ENCODE results near the gene HSPA12A.

Gene HSPA12A

DNA sequence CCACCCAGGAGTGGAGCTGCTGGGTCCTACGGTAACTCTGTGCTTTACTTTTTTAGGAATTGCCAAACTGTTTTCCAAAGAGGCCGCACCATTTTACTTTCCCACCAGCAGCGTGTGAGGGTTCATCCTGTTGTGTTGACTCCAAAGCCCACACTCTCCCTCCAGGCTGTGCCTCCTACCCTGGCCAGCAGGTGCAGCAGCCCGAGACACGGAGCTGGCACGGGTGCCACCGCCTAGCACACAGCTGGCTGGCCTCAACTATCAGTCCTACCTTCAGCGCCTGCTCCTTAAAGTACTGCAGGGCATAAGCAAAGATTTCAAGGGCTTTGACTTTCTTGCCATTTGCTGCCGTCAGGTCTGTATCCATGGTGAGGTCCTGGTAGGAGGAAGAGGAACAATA lies 44.0 kb downstream of the HSPA12A start:
- ChIA-PET POLR2A (no interaction called here), CTCF (interaction anchor here (1.5 to 5.6 kb wide), 3 partner anchors 10 to 90 kb away, joined by 3 to 37 read pairs (median 12); no protein-coding TSS in a partner anchor)
- no peak for DNase-seq (ENCODE audit: low read depth, low spot score)
- TF ChIP-seq, protein P1, sequence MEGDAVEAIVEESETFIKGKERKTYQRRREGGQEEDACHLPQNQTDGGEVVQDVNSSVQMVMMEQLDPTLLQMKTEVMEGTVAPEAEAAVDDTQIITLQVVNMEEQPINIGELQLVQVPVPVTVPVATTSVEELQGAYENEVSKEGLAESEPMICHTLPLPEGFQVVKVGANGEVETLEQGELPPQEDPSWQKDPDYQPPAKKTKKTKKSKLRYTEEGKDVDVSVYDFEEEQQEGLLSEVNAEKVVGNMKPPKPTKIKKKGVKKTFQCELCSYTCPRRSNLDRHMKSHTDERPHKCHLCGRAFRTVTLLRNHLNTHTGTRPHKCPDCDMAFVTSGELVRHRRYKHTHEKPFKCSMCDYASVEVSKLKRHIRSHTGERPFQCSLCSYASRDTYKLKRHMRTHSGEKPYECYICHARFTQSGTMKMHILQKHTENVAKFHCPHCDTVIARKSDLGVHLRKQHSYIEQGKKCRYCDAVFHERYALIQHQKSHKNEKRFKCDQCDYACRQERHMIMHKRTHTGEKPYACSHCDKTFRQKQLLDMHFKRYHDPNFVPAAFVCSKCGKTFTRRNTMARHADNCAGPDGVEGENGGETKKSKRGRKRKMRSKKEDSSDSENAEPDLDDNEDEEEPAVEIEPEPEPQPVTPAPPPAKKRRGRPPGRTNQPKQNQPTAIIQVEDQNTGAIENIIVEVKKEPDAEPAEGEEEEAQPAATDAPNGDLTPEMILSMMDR (IDR thresholded peaks at IDR 0.05; ENCODE audit: insufficient read depth, low read length, missing control alignments) = no peak
- H3K4me3 ChIP-seq (ENCODE audit: low read depth, low read length) = no peak overlapping the region

GRCh38 chr10:116697816-116698215 lies 44.5 kb downstream of the HSPA12A start:
- ChIA-PET CTCF (interaction anchor here (1.1 to 5.6 kb wide), 4 partner anchors 10 to 90 kb away, joined by 3 to 37 read pairs (median 10); no protein-coding TSS in a partner anchor), POLR2A (no interaction called here)
- no peak overlapping the region for H3K4me3 ChIP-seq (ENCODE audit: low read depth, low read length)
- TF ChIP-seq, protein P1 (IDR thresholded peaks at IDR 0.05; ENCODE audit: insufficient read depth, low read length, missing control alignments) = no peak
- DNase-seq (ENCODE audit: low read depth, low spot score) = no peak

DNA sequence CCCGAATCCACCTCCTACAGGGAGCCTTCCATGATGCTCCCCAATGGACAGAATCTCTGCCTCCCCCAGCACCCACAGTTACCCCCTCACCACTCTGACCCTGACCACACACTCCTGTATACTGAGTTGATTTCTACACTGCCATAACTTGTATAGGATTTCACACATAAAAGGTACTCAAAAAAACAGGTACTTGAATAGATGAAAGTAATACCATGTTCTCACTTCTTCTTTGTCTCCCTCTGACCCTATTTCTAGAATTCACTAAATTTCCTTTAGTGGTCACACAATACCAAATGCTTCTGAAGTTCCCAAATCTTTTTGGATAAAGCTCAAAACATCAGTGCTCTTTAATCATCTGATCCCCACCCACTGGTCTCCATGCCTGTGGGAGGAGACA lies 45.4 kb downstream of the HSPA12A start:
- CTCF ChIA-PET = interaction anchor here (0.8 to 1.8 kb wide), 6 partner anchors 11 to 478 kb away, joined by 3 to 12 read pairs (median 4); no protein-coding TSS in a partner anchor
- TF ChIP-seq, protein P1 (IDR thresholded peaks at IDR 0.05; ENCODE audit: insufficient read depth, low read length, missing control alignments) = no peak
- no peak for DNase-seq (ENCODE audit: low read depth, low spot score)
- H3K4me3 ChIP-seq (ENCODE audit: low read depth, low read length) = no peak overlapping the region
- POLR2A ChIA-PET = no interaction called here

DNA sequence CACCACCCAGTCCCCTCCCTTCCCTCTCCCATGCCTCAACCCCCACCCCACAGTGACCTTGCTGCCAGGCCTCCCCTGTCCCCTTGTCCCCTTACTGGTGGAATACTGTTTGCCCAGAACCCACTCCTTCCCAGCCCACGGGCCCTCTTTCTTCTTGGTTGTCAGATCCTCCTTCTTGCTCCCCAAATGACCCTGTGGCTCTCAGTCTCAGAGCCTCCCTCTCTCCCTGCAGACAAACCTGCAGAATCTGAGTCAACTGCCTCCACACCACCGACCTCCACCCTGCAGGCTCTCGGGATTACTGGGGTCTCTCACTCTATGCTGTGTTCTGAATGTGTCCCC lies 47.5 kb downstream of the HSPA12A start:
- ChIA-PET POLR2A (no interaction called here), CTCF (no interaction called here)
- no peak overlapping the region for H3K4me3 ChIP-seq (ENCODE audit: low read depth, low read length)
- TF ChIP-seq, protein P1 (IDR thresholded peaks at IDR 0.05; ENCODE audit: insufficient read depth, low read length, missing control alignments) = no peak
- DNase-seq (ENCODE audit: low read depth, low spot score) = no peak

DNA sequence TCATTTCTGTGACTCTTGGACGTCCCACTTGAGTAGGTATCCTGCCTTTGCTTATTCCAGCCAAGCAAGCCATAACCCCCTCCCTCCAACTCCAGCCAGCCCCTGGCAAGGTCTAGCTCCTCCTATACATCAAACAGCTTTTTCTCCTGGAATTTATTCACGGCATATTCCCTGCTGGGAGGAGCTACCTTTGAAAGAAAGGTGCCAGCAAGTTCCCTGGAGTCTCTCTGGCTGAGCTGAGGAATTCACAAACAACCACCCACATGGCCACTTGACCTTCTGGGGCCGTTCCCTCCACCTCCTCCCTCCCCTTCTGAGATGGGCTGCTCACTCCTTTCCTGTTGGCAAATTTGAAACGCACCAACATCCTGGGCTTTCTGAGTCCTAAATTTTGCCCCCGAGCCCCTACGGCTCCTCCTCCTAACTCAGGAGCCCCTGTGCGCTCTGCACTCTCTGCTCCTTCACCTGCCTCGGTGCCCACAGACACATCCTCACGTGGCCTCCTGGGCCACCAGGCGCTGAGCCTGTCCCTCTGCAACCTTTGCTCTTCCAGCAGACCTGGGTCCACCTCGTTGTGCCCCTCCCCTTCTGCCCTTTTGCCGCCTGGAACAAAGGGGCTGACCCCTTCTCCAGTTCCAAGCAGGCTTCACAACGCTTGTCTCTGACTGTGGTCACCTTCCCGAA lies 48.0 kb downstream of the HSPA12A start:
- ChIA-PET POLR2A (no interaction called here), CTCF (interaction anchor here (1.0 to 4.0 kb wide), 2 partner anchors 12 kb away, joined by 3 to 26 read pairs; no protein-coding TSS in a partner anchor)
- TF ChIP-seq, protein P1 (IDR thresholded peaks at IDR 0.05; ENCODE audit: insufficient read depth, low read length, missing control alignments) = no peak
- no peak overlapping the region for H3K4me3 ChIP-seq (ENCODE audit: low read depth, low read length)
- no peak for DNase-seq (ENCODE audit: low read depth, low spot score)

DNA sequence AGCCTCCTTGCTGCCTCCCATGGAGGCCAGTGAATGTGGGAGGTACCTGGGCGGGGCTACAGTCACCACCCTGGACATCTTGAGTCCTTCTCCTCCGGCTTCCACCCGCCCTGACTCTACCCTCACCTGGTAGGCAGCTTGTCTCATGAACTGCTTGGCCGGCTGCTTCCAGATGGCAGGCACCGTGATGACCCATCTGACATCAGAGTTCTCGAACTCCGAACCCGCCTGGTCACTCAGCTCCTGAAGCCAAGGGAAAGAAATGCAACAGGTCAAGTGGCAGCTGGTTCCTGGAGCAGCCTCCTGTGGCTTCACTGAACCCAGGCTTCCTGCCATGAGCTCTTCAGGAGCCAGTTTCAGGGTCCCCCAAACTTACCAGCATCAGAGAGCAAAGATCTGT lies 50.1 kb downstream of the HSPA12A start:
- no peak for DNase-seq (ENCODE audit: low read depth, low spot score)
- H3K4me3 ChIP-seq (ENCODE audit: low read depth, low read length) = no peak overlapping the region
- ChIA-PET POLR2A (no interaction called here), CTCF (interaction anchor here (0.7 to 19.6 kb wide), 7 partner anchors 10 to 525 kb away, joined by 3 to 658 read pairs (median 6); no protein-coding TSS in a partner anchor)
- TF ChIP-seq, protein P1 (IDR thresholded peaks at IDR 0.05; ENCODE audit: insufficient read depth, low read length, missing control alignments) = no peak

Data from AG04449 (cell line).